ENCODE measurements around the gene BIN1. TPM values are rescaled to one million over a fixed set of nuclear protein-coding genes. Genes with fewer than 3 reads are reported as not detected.

The BIN1 gene
- total RNA-seq, 1 experiment from 2014 or later, result 58.6 TPM

- ATAC-seq, result no peak
- intact Hi-C loops (cut with micrococcal nuclease; ENCODE audit: unreplicated experiment), result no loop called here
Measured at GRCh38 chr2:127012215-127012614, 94.7 kb downstream of the BIN1 start.

GRCh38 chr2:127011796-127012195, 95.2 kb downstream of the BIN1 start:
- H3K36me3 ChIP-seq (ENCODE audit: control insufficient read depth, insufficient read depth, low read length), result no peaks in the 10 kb centered on the region
- intact Hi-C loops (cut with micrococcal nuclease; ENCODE audit: unreplicated experiment), result no loop called here

More at GRCh38 chr2:127012215-127012614, 94.7 kb downstream of the BIN1 start:
- Histone ChIP-seq H3K27me3 (ENCODE audit: control insufficient read depth, insufficient read depth, low read length) (peaks cover 6% of the 10 kb centered on the region; the same call in 1 of the 2 replicates), H3K9me3 (ENCODE audit: control insufficient read depth, insufficient read depth, low read depth, low read length) (no peaks in the 10 kb centered on the region), H3K4me3 (ENCODE audit: low read depth in 2 of 2, low read length in 2 of 2) (no peak overlapping the region), H3K27ac (ENCODE audit: low read length) (no peak overlapping the region), H3K36me3 (ENCODE audit: control insufficient read depth, insufficient read depth, low read length) (no peaks in the 10 kb centered on the region), H3K4me1 (ENCODE audit: control insufficient read depth, insufficient read depth, low read length) (no peaks in the 10 kb centered on the region)
- no peak for TF ChIP-seq POLR2AphosphoS5 (IDR thresholded peaks at IDR 0.05; ENCODE audit: low read depth, low read length)
- TF ChIP-seq, protein P1, sequence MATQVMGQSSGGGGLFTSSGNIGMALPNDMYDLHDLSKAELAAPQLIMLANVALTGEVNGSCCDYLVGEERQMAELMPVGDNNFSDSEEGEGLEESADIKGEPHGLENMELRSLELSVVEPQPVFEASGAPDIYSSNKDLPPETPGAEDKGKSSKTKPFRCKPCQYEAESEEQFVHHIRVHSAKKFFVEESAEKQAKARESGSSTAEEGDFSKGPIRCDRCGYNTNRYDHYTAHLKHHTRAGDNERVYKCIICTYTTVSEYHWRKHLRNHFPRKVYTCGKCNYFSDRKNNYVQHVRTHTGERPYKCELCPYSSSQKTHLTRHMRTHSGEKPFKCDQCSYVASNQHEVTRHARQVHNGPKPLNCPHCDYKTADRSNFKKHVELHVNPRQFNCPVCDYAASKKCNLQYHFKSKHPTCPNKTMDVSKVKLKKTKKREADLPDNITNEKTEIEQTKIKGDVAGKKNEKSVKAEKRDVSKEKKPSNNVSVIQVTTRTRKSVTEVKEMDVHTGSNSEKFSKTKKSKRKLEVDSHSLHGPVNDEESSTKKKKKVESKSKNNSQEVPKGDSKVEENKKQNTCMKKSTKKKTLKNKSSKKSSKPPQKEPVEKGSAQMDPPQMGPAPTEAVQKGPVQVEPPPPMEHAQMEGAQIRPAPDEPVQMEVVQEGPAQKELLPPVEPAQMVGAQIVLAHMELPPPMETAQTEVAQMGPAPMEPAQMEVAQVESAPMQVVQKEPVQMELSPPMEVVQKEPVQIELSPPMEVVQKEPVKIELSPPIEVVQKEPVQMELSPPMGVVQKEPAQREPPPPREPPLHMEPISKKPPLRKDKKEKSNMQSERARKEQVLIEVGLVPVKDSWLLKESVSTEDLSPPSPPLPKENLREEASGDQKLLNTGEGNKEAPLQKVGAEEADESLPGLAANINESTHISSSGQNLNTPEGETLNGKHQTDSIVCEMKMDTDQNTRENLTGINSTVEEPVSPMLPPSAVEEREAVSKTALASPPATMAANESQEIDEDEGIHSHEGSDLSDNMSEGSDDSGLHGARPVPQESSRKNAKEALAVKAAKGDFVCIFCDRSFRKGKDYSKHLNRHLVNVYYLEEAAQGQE (IDR thresholded peaks at IDR 0.05; ENCODE audit: insufficient read depth in 1 of 2, low read depth in 2 of 2, low read length in 1 of 2), result no peak
- TF ChIP-seq SIN3A (IDR thresholded peaks at IDR 0.05; ENCODE audit: borderline replicate concordance, insufficient read depth, low read depth, low read length), result no peak
- no peak for TF ChIP-seq TCF7L2 (IDR thresholded peaks at IDR 0.05; ENCODE audit: low read depth, low read length)
- no peak for TF ChIP-seq CTCF (IDR thresholded peaks at IDR 0.05)
- ChIA-PET CTCF (no interaction called here), POLR2A (no interaction called here)
- no peak for DNase-seq (ENCODE audit: low read depth, low spot score)
- in situ Hi-C loops (cut with HindIII; ENCODE audit: low pct_unique_long_range_greater_than_20kb, low sequenced_read_pairs), result no loop called here
- BruUV-seq (replicated peaks), result no TSS peak

More at GRCh38 chr2:127011796-127012195, 95.2 kb downstream of the BIN1 start:
- POLR2A ChIA-PET, result no interaction called here
- no peaks in the 10 kb centered on the region for H3K9me3 ChIP-seq (ENCODE audit: control insufficient read depth, insufficient read depth, low read depth, low read length)
- TF ChIP-seq CTCF (IDR thresholded peaks at IDR 0.05) (no peak), SIN3A (IDR thresholded peaks at IDR 0.05; ENCODE audit: borderline replicate concordance, insufficient read depth, low read depth, low read length) (no peak), POLR2AphosphoS5 (IDR thresholded peaks at IDR 0.05; ENCODE audit: low read depth, low read length) (no peak), TCF7L2 (IDR thresholded peaks at IDR 0.05; ENCODE audit: low read depth, low read length) (no peak)
- TF ChIP-seq, protein P1 (IDR thresholded peaks at IDR 0.05; ENCODE audit: insufficient read depth in 1 of 2, low read depth in 2 of 2, low read length in 1 of 2), result no peak
- no peak overlapping the region for H3K4me3 ChIP-seq (ENCODE audit: low read depth in 2 of 2, low read length in 2 of 2)
- no TSS peak for BruUV-seq (replicated peaks)
- DNase-seq (ENCODE audit: low read depth, low spot score), result no peak
- in situ Hi-C loops (cut with HindIII; ENCODE audit: low pct_unique_long_range_greater_than_20kb, low sequenced_read_pairs), result no loop called here
- no peak for ATAC-seq
- H3K27me3 ChIP-seq (ENCODE audit: control insufficient read depth, insufficient read depth, low read length), result peaks cover 7% of the 10 kb centered on the region; the same call in 1 of the 2 replicates
- no peaks in the 10 kb centered on the region for H3K4me1 ChIP-seq (ENCODE audit: control insufficient read depth, insufficient read depth, low read length)
- CTCF ChIA-PET, result no interaction called here
- H3K27ac ChIP-seq (ENCODE audit: low read length), result no peak overlapping the region

Measured in Panc1 (cell line).